Liver (tissue), 9 donors: ENCODE results near the gene TMED3. TPM values are rescaled to one million over a fixed set of nuclear protein-coding genes. Genes with fewer than 3 reads are reported as not detected.

Experiments used
- DNase-seq: peaks from one replicate; pipeline ENCODE4 v3.0.0-alpha.2; 2017; ENCODE audit warnings: low spot score
- H3K27ac ChIP-seq, 2 donors: one replicate each; pipeline ENCODE4 v1.7.0; 2013; ENCODE audit warnings: inconsistent platforms in 2 of 2, low read length in 2 of 2, control low read depth in 1 of 2, low read depth in 1 of 2, mild to moderate bottlenecking in 1 of 2
- H3K27me3 ChIP-seq, 4 donors: one replicate each; pipeline versions ENCODE4 v1.6.1 to v1.7.0; 2013; ENCODE audit warnings: low read length in 3 of 4, inconsistent platforms in 1 of 4, mild to moderate bottlenecking in 1 of 4, moderate library complexity in 1 of 4; ENCODE audit not compliant: control insufficient read depth in 4 of 4, insufficient read depth in 4 of 4
- H3K36me3 ChIP-seq, 4 donors: one replicate each; pipeline versions ENCODE4 v1.6.1 to v1.7.0; 2013; ENCODE audit warnings: low read length in 3 of 4, mild to moderate bottlenecking in 3 of 4, low read depth in 1 of 4, moderate library complexity in 1 of 4; ENCODE audit not compliant: control insufficient read depth in 4 of 4, insufficient read depth in 3 of 4
- H3K4me1 ChIP-seq, 4 donors: one replicate each; pipeline versions ENCODE4 v1.6.1 to v1.7.0; 2013; ENCODE audit warnings: low read length in 3 of 4, mild to moderate bottlenecking in 3 of 4, moderate library complexity in 1 of 4; ENCODE audit not compliant: control insufficient read depth in 4 of 4, insufficient read depth in 4 of 4
- H3K4me3 ChIP-seq, 3 donors: one replicate each; pipeline versions ENCODE4 v1.6.1 to v1.7.0; 2013; ENCODE audit warnings: low read length in 3 of 3, control low read depth in 1 of 3, low read depth in 1 of 3, mild to moderate bottlenecking in 1 of 3
- H3K9ac ChIP-seq, 2 donors: one replicate each; pipeline ENCODE4 v1.7.0; 2013; ENCODE audit warnings: low read length in 2 of 2, mild to moderate bottlenecking in 2 of 2, moderate library complexity in 2 of 2, control low read depth in 1 of 2, low read depth in 1 of 2
- H3K9me3 ChIP-seq, 4 donors: one replicate each; pipeline versions ENCODE4 v1.6.1 to v1.7.0; 2013; ENCODE audit warnings: low read length in 3 of 4; ENCODE audit not compliant: control insufficient read depth in 4 of 4
- CTCF ChIP-seq: fragments of 150-350 bp; IDR thresholded peaks from 2 replicates; pipeline ENCODE4 v1.5.1; 2017; ENCODE audit warnings: improper control_type of control experiment, low read depth, low read length; ENCODE audit not compliant: missing input control
- EGR1 ChIP-seq, 2 donors: IDR thresholded peaks; 2 replicates each; pipeline ENCODE4 v1.6.1; 2016 to 2018; ENCODE audit warnings: antibody characterized with exemption in 2 of 2, low read depth in 2 of 2
- FOXA1 ChIP-seq: IDR thresholded peaks from 2 replicates; pipeline ENCODE4 v1.6.1; 2016; ENCODE audit warnings: antibody characterized with exemption
- FOXA2 ChIP-seq: IDR thresholded peaks from 2 replicates; pipeline ENCODE4 v1.6.1; 2016; ENCODE audit warnings: antibody characterized with exemption
- GABPA ChIP-seq, 2 donors: IDR thresholded peaks in 1 of 2; conservative IDR thresholded peaks in 1 of 2; 2 replicates each; pipeline ENCODE4 v1.6.1; 2016; ENCODE audit warnings: antibody characterized with exemption in 2 of 2, mild to moderate bottlenecking in 1 of 2, moderate library complexity in 1 of 2
- HNF4A ChIP-seq, 2 donors: conservative IDR thresholded peaks; 2 replicates each; pipeline ENCODE4 v1.6.1; 2016; ENCODE audit warnings: antibody characterized with exemption in 2 of 2, mild to moderate bottlenecking in 2 of 2
- HNF4G ChIP-seq: IDR thresholded peaks from 2 replicates; pipeline ENCODE4 v1.6.1; 2016; ENCODE audit warnings: antibody characterized with exemption
- JUND ChIP-seq, 2 donors: IDR thresholded peaks; 2 replicates each; pipeline ENCODE4 v1.6.1; 2016; ENCODE audit warnings: antibody characterized with exemption in 2 of 2
- NR2F2 ChIP-seq: IDR thresholded peaks from 2 replicates; pipeline ENCODE4 v1.6.1; 2016; ENCODE audit warnings: antibody characterized with exemption
- RAD21 ChIP-seq, 2 donors: IDR thresholded peaks; 2 replicates each; pipeline ENCODE4 v1.6.1; 2016; ENCODE audit warnings: antibody characterized with exemption in 2 of 2, mild to moderate bottlenecking in 2 of 2
- RXRA ChIP-seq, 2 donors: IDR thresholded peaks; 2 replicates each; pipeline ENCODE4 v1.6.1; 2017 to 2018; ENCODE audit warnings: antibody characterized with exemption in 2 of 2, mild to moderate bottlenecking in 1 of 2
- SP1 ChIP-seq: IDR thresholded peaks from 2 replicates; pipeline ENCODE4 v1.6.1; 2018; ENCODE audit warnings: antibody characterized with exemption, mild to moderate bottlenecking
- TAF1 ChIP-seq: conservative IDR thresholded peaks from 2 replicates; pipeline ENCODE4 v1.6.1; 2016; ENCODE audit warnings: antibody characterized with exemption, mild to moderate bottlenecking
- YY1 ChIP-seq: IDR thresholded peaks from 2 replicates; pipeline ENCODE4 v1.6.1; 2016; ENCODE audit warnings: antibody characterized with exemption, mild to moderate bottlenecking
- WGBS: extraction: QIAGEN DNeasy Blood & Tissue Kit; methylation state at CpG from one replicate; pipeline ENCODE4 v1.1.7; 2013; 5-methylcytosine and 5-hydroxymethylcytosine counted together
- polyA plus RNA-seq, 2 donors: library from polyadenylated mRNA; stranded (reverse) in 1 of 2; unstranded in 1 of 2; fragments of 200-250 nt in 1 of 2; fragments of >200 nt in 1 of 2; fragmentation: Nextera tagmentation in 1 of 2; extraction: Ambion mirVana in 1 of 2; gene quantifications; one replicate each; pipeline versions ENCODE4 v1.2.1 to v1.2.3, GENCODE V29; 2013 to 2015
- total RNA-seq, 2 donors: library from RNA; depleted of rRNA; stranded (reverse); fragments of >200 nt; gene quantifications; one replicate each; pipeline ENCODE4 v1.2.3, GENCODE V29; 2014
- TF ChIP-seq, protein P1 (sequence below): IDR thresholded peaks from 2 replicates; pipeline ENCODE4 v1.6.1; 2016; ENCODE audit warnings: antibody characterized with exemption
- TF ChIP-seq, protein P2 (sequence below): IDR thresholded peaks from 2 replicates; pipeline ENCODE4 v1.6.1; 2016; ENCODE audit warnings: antibody characterized with exemption
- TF ChIP-seq, protein P3 (sequence below): IDR thresholded peaks from 2 replicates; pipeline ENCODE4 v1.6.1; 2016; ENCODE audit warnings: antibody characterized with exemption
- TF ChIP-seq, protein P4 (sequence below): IDR thresholded peaks from 2 replicates; pipeline ENCODE4 v1.6.1; 2016; ENCODE audit warnings: antibody characterized with exemption, mild to moderate bottlenecking
- donor health status: healthy.
- donor health status: healthy.
- donor health status: healthy.
- donor health status: healthy.
- donor health status: healthy.

Gene TMED3
- total and polyA plus RNA-seq, 4 donors, result 11.0 to 28.1 (median 14.0) TPM

DNA sequence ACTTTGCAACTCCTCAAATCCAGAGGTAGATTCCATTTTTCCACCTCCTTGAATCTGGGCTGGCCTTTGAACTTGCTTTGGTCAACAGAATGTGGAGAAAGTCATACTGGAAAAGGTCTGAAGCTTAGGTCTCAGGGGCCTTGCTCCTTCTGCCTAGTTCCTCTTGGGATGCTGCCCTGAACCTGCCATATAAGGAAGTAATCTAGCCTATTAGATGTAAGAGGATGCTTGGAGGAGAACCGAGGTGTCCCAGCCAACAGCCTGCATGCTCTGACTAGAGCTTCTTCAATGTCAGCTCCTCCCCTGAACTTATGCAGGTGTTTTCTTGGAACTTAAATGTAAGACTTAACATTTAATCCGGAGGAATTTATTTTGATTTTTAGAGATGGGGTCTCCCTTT lies 2.0 kb upstream of the TMED3 start:
- WGBS, result 49% methylated on average over 2 of the region's 2 CpGs
- Histone ChIP-seq H3K36me3 (peaks cover 0 to under 1% (median 0%) of the 10 kb centered on the region in 4 donors), H3K27me3 (peaks cover 0 to 10% (median under 1%) of the 10 kb centered on the region in 4 donors), H3K4me1 (peaks cover 0 to 16% (median 6%) of the 10 kb centered on the region in 4 donors), H3K9me3 (no peaks in the 10 kb centered on the region), H3K9ac (no peak overlapping the region), H3K4me3 (no peak overlapping the region), H3K27ac (no peak overlapping the region)
- TF ChIP-seq, protein P1, sequence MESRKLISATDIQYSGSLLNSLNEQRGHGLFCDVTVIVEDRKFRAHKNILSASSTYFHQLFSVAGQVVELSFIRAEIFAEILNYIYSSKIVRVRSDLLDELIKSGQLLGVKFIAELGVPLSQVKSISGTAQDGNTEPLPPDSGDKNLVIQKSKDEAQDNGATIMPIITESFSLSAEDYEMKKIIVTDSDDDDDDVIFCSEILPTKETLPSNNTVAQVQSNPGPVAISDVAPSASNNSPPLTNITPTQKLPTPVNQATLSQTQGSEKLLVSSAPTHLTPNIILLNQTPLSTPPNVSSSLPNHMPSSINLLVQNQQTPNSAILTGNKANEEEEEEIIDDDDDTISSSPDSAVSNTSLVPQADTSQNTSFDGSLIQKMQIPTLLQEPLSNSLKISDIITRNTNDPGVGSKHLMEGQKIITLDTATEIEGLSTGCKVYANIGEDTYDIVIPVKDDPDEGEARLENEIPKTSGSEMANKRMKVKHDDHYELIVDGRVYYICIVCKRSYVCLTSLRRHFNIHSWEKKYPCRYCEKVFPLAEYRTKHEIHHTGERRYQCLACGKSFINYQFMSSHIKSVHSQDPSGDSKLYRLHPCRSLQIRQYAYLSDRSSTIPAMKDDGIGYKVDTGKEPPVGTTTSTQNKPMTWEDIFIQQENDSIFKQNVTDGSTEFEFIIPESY, result no peak
- no peak for TF ChIP-seq YY1
- TF ChIP-seq RAD21 (IDR thresholded peaks at IDR 0.05), result no peak
- TF ChIP-seq EGR1 (IDR thresholded peaks at IDR 0.05; ENCODE audit: low read depth in 2 of 2), result no peak
- no peak for TF ChIP-seq GABPA (IDR thresholded peaks at IDR 0.05 in 1 of 2, conservative IDR thresholded peaks at IDR 0.05 in 1 of 2)
- no peak for TF ChIP-seq FOXA2
- no peak for TF ChIP-seq SP1
- TF ChIP-seq, protein P2, sequence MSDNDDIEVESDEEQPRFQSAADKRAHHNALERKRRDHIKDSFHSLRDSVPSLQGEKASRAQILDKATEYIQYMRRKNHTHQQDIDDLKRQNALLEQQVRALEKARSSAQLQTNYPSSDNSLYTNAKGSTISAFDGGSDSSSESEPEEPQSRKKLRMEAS, result no peak
- no peak for TF ChIP-seq NR2F2
- no peak for TF ChIP-seq HNF4A (conservative IDR thresholded peaks at IDR 0.05)
- TF ChIP-seq JUND (IDR thresholded peaks at IDR 0.05), result no peak
- no peak for TF ChIP-seq TAF1
- TF ChIP-seq FOXA1, result no peak
- TF ChIP-seq, protein P3, sequence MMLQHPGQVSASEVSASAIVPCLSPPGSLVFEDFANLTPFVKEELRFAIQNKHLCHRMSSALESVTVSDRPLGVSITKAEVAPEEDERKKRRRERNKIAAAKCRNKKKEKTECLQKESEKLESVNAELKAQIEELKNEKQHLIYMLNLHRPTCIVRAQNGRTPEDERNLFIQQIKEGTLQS, result no peak
- no peak for TF ChIP-seq RXRA (IDR thresholded peaks at IDR 0.05)
- no peak for TF ChIP-seq HNF4G
- TF ChIP-seq CTCF, result no peak
- TF ChIP-seq, protein P4, sequence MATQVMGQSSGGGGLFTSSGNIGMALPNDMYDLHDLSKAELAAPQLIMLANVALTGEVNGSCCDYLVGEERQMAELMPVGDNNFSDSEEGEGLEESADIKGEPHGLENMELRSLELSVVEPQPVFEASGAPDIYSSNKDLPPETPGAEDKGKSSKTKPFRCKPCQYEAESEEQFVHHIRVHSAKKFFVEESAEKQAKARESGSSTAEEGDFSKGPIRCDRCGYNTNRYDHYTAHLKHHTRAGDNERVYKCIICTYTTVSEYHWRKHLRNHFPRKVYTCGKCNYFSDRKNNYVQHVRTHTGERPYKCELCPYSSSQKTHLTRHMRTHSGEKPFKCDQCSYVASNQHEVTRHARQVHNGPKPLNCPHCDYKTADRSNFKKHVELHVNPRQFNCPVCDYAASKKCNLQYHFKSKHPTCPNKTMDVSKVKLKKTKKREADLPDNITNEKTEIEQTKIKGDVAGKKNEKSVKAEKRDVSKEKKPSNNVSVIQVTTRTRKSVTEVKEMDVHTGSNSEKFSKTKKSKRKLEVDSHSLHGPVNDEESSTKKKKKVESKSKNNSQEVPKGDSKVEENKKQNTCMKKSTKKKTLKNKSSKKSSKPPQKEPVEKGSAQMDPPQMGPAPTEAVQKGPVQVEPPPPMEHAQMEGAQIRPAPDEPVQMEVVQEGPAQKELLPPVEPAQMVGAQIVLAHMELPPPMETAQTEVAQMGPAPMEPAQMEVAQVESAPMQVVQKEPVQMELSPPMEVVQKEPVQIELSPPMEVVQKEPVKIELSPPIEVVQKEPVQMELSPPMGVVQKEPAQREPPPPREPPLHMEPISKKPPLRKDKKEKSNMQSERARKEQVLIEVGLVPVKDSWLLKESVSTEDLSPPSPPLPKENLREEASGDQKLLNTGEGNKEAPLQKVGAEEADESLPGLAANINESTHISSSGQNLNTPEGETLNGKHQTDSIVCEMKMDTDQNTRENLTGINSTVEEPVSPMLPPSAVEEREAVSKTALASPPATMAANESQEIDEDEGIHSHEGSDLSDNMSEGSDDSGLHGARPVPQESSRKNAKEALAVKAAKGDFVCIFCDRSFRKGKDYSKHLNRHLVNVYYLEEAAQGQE, result no peak
- DNase-seq, result no peak
